GF-D8 (cell line): Measurements from ENCODE around the gene OAF.
A peak's percentile ranks its signal among the peaks of the same experiment; 100 is the strongest.

ENCODE experiments used
- DNase-seq: peaks from one replicate; lab custom pipeline; 2025; lab: John Stamatoyannopoulos, UW

OAF gene

DNA sequence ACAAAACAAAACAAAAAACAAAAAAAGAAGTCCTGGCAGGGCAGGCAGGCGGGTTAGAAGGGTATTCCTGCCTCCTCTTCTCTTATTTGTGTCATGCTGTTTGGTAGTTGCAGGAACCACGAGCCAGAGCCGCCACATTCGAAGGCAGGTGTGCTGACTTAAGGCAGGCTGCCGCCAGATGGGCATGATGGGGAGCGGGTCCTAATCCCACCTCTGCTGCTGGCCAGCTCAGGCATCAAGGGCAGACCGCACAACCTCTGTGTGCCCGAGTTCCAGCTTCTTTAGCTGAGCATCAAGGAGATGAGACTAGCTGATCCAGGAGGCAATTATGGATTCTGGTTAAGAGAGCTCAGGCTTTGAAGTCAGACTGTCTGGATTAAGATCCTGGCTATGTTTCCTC lies 12.1 kb downstream of the OAF start:
- DNase-seq = no peak

GRCh38 chr11:120223793-120224192 lies 13.0 kb downstream of the OAF start:
- peak; percentile 79 for DNase-seq

DNA sequence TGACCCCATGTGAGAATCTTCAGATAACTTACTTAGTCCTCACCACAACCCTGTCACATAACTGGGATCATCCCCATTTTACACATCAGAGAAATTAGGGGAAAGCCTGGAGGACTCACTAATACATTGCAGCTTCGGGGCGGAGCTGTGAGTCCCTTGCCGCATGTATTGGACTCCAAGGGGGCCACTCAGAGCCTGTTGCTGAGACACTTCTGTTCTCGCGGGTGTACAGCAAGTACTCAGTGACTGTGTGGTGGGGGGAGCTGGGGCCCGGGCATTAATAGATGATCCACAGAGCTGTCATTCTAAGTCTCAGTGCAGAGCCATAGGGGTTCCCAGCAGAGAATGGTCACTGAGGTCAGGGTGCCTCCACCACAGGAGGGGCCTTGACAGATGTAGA lies 13.5 kb downstream of the OAF start:
- DNase-seq = peak; percentile 65

DNA sequence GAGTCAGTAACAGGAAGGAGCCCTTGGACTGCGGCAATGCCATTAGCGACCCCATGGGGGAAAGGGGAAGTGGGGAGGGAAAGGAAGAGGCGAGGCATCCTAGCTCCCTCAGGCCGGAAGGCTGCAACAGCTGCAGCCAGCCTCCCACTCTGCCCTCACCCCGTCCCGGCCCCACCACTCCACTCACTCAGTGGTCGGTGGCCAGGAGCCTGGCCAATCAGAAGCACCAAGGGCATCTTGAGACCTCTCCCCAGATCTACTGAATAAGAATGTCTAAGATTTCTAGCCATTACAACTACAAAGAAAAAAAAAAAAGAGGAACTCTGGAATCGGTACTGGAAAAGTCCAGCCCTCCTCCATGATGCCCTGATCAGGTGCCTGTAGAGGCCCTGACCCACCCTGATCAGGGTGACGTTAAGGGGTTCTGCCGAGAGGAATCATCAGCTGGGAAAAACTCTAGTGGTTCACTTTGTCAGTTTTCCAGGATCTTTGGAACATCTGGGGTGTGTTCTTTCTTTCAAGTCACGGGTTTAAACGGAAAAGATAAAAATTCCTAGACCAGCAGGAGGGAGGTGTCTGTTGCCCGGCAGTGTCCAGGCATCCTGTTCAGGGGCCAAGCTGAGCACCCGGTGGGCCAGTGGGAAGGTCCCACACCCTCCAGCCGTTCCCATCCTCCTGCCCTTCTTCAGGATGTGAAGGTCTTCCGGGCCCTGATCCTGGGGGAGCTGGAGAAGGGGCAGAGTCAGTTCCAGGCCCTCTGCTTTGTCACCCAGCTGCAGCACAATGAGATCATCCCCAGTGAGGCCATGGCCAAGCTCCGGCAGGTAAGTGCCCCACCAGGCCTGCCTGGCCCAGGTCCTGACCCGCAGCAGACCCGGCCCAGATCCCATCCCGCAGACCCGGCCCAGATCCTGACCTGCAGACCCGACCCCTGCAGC lies 14.4 kb downstream of the OAF start:
- DNase-seq = peak; percentile 99

DNA sequence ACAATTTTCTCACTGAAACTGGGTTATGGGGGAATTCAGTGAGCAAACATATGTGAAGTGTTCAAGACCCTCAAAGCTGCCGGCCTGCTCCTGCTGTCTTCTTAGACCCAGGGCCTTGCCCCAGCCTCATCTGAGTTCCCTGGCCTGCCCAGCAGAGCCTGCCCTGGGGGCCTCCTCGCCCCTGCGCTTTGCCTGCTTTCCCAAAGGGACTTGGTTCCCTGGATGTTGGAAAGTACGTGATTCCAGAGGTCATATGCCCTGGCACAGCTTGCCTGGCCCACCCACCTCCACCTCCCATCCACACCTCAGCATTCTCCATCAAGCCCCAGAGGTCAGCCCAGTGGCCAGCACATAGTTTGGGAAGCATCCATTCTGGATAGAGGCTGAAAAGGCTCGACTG lies 15.4 kb downstream of the OAF start:
- no peak for DNase-seq

DNA sequence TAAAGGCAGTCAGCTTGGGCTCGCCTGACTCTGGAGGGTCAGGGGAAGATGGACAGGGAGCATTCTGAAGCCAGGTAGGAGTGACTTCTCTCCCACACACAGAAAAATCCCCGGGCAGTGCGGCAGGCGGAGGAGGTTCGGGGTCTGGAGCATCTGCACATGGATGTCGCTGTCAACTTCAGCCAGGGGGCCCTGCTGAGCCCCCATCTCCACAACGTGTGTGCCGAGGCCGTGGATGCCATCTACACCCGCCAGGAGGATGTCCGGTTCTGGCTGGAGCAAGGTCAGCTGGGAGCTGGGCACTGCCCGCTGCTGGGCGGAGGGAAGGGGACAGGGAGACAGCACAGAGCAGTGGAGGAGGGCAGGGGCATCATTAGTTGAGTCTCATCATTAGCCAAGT lies 15.9 kb downstream of the OAF start:
- DNase-seq = no peak

- DNase-seq = no peak
Observed at GRCh38 chr11:120227228-120227852, 16.5 kb downstream of the OAF start.

GRCh38 chr11:120228794-120229384 lies 18.1 kb downstream of the OAF start:
- DNase-seq = no peak

- DNase-seq = peak; percentile 62
Observed at GRCh38 chr11:120229451-120230424, 18.9 kb downstream of the OAF start.

GRCh38 chr11:120230433-120231071 lies 19.7 kb downstream of the OAF start:
- DNase-seq = no peak

DNA sequence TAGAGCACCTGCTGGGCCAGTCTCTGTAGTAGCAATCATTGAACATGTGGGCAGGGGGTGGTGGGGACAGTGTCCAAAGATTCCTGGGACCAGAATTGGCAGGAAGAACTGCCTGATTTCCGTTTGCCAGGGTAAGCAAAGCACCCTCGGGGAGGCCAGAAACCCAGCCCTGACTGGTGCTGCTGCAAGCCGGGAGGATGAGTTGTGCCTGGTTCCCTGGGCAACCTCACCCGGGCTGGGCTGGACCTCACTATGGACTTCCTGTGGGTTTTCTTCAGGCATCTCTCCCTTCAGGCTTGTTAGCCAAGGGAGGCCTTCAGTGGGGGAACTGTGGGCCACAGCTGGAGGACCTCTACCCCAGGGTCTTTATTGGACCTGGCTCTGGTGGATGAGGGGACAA lies 21.1 kb downstream of the OAF start:
- DNase-seq = no peak

- DNase-seq = no peak
Observed at GRCh38 chr11:120233207-120233803, 22.5 kb downstream of the OAF start.

DNA sequence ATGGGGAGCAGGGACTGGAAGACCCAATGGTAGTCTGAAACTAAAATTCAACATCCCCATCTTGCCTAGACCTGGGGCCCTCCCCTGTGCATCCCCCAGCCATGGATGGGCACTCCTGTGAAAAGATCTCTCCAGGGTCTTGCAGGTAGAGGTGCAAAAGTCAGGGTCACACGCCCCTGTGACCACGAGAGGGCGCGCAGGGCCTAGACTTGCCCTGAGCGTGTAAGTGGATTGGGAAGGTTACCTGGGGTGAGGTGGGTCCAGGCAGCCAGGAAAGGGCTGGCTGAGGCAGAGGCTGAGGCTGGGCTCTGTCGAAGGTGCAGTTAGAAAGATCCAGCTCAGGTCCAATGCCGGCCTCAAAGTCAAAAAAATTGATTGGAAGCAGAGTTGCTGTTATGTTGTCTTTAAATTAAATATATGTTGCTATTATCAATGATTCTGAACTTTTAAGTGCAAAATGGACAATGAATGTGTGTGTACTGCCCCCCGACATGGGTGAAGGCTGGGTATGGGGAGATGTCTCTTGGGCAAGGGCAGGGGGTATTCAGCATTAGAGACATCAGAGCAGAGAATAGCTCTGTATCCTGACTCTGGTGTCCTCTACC lies 24.3 kb downstream of the OAF start:
- no peak for DNase-seq

GRCh38 chr11:120236169-120237107 lies 25.6 kb downstream of the OAF start:
- DNase-seq = no peak

DNA sequence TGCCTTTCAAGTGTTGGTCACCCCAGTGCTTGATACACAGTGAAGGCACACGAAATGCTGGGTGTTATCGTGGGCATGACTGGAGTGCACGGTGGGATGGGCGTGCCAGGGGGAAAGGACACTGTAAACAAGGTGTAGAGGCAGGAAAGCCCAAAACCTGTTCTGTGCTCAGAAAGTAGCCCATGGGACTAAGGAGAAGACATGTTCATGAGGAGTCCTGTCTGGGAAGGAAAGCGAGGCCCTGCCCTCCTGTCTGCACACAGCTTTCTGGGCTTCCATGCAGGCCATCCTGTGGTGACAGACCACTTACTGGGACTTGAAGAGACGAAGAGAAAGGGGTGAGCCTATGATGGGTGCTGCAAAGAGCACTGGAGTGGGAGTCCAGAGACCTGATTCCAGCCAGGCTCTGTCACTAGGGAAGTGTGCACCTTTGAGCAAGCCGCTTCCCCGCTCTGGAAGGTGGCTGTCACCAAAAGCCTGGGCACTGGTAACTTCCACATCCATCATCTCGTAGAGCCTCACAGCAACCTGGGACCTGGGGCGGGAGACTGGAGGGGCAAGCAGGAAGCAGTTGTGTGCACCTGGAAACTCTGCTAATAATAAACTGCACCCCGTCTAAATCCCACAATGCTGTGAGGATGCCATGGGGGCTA lies 28.3 kb downstream of the OAF start:
- no peak for DNase-seq

GRCh38 chr11:120239713-120240640 lies 29.1 kb downstream of the OAF start, which contains the start of gene POU2F3:
TSS of gene POU2F3 (plus strand) at chr11:120240140. CDS start at chr11:120240344, 204 bp downstream.
- DNase-seq = no peak

GRCh38 chr11:120240866-120241265 lies 30.0 kb downstream of the OAF start:
- no peak for DNase-seq

GRCh38 chr11:120241277-120241676 lies 30.4 kb downstream of the OAF start:
- no peak for DNase-seq
